Measurements from ENCODE around the gene NDUFA6. TPM values are rescaled to one million over a fixed set of nuclear protein-coding genes. Genes with fewer than 3 reads are reported as not detected.
"Not testable (repeated sequence)": the region's sequence is repeated elsewhere in the genome, so short reads cannot be mapped to it uniquely, and the experiment has no call there.

Gene NDUFA6
- polyA plus RNA-seq, 3 donors, result 42.9 to 167 (median 138) TPM

DNA sequence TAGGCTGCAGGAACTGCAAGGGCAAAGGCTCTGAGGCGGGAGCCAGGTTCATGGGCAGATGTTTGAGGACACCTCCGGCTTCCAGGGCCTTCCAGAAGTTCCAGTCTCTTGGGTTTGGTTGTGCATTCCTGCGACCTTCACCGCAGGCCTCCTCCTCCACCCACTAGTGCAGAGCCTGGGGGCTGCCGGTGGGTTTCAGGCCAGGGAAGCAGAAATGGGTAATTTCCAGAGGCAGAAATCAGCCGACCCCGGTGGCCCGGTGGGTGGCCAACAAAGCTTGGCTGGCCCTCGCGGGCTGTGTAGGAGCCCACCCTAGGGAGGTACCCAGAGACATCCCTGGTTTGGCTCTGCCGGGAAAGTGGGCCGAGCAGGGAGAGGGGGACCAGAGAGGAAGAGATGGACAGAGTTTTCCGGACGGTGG is 16.9 kb downstream of the NDUFA6 start:
- intact Hi-C loops (cut with micrococcal nuclease), result loop anchor here (5.0 kb wide), 1 partner anchor 76 kb away; the partner anchor contains the start of gene WBP2NL (in 2 of the 2)
- H3K36me3 ChIP-seq (replicated peaks in 1 of 2; ENCODE audit: control insufficient read depth in 1 of 2, insufficient read depth in 2 of 2, low read length in 2 of 2), result peaks cover under 1 to 22% of the 10 kb centered on the region in 2 donors
- peak overlapping the region; percentile 79 for H3K9ac ChIP-seq (ENCODE audit: insufficient read depth, low read length, poor library complexity, severe bottlenecking)
- DNase-seq, result no peak
- no peaks in the 10 kb centered on the region for H3K27me3 ChIP-seq (ENCODE audit: control insufficient read depth in 2 of 2, insufficient read depth in 2 of 2, low read length in 2 of 2)
- Mint-ChIP-seq H3K36me3 (peaks cover 6 to 17% of the 10 kb centered on the region in 2 donors), H3K4me1 (peaks cover 59% of the 10 kb centered on the region), H3K4me3 (peak overlapping the region; percentile 77 to 88), H3K9me3 (peaks cover 0 to 2% (median 0%) of the 10 kb centered on the region in 7 donors), H3K27ac (peak overlapping the region in 6 of 7 donors; percentile 2 to 86 (median 49)), H3K27me3 (ENCODE audit: low read depth in 3 of 3) (peaks cover 0 to 3% (median 0%) of the 10 kb centered on the region in 3 donors)
- TF ChIP-seq, protein P1, sequence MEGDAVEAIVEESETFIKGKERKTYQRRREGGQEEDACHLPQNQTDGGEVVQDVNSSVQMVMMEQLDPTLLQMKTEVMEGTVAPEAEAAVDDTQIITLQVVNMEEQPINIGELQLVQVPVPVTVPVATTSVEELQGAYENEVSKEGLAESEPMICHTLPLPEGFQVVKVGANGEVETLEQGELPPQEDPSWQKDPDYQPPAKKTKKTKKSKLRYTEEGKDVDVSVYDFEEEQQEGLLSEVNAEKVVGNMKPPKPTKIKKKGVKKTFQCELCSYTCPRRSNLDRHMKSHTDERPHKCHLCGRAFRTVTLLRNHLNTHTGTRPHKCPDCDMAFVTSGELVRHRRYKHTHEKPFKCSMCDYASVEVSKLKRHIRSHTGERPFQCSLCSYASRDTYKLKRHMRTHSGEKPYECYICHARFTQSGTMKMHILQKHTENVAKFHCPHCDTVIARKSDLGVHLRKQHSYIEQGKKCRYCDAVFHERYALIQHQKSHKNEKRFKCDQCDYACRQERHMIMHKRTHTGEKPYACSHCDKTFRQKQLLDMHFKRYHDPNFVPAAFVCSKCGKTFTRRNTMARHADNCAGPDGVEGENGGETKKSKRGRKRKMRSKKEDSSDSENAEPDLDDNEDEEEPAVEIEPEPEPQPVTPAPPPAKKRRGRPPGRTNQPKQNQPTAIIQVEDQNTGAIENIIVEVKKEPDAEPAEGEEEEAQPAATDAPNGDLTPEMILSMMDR (IDR thresholded peaks at IDR 0.05), result no peak
- H3K4me3 ChIP-seq (replicated peaks in 1 of 3; ENCODE audit: low read depth in 2 of 3, low read length in 3 of 3), result peak overlapping the region; percentile 50 to 75 (median 52)
- peak overlapping the region in 1 of 2 donors; percentile 77 for H3K27ac ChIP-seq (ENCODE audit: low read depth in 1 of 2, low read length in 2 of 2)
- H3K9me3 ChIP-seq (replicated peaks in 1 of 2; ENCODE audit: control insufficient read depth in 1 of 2, insufficient read depth in 1 of 2, low read length in 2 of 2), result no peaks in the 10 kb centered on the region
- H3K4me2 ChIP-seq (replicated peaks; ENCODE audit: extremely low read depth, low read length, poor library complexity, severe bottlenecking), result peak overlapping the region; percentile 84
- H3K79me2 ChIP-seq (ENCODE audit: insufficient read depth, low read length), result peaks cover 27% of the 10 kb centered on the region
- H4K20me1 ChIP-seq (ENCODE audit: insufficient read depth, low read length), result peaks cover 12% of the 10 kb centered on the region
- peak overlapping the region; percentile 93 for H2AFZ ChIP-seq (ENCODE audit: insufficient read depth, low read depth, low read length, poor library complexity, severe bottlenecking)
- peaks cover 52 to 80% of the 10 kb centered on the region in 2 donors for H3K4me1 ChIP-seq (ENCODE audit: control insufficient read depth in 1 of 2, insufficient read depth in 2 of 2, low read length in 2 of 2)
- 77% methylated on average over 12 of the region's 14 CpGs for WGBS (ENCODE audit: insufficient coverage)

DNA sequence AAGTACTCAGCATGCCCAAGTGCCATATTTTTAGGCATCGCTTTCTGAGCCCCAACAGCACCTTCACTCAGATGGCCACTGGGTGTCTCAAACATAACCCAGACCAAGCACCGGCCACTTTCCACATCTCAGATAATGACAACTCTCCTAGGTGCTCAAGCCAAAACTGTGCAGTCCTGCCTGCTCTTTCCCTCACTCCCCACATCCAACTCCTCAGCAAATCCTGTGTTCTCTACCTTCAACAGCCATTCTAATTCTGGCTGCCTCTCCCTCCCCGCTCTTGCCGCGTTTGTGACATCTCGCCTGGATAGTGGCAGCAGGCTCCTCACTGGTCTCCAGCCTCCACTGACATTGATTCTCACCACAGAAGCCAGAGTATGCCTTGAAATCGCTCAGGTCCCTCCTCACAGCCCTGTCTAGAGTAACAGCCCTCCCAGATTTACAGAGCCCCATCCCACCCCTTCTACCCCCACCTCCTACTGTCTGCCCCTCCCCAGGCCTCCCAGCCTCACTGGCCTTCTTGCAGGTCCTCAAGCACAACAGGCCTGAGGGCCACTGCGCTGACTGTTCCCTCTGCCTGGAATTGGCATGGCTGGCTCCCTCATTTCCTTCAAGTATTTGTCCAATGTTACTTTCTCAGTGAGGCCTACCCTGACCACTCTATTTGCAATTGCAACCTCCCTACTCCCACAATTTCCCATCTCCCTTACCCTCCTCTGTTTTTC is 17.8 kb downstream of the NDUFA6 start:
- peaks cover 14 to 22% of the 10 kb centered on the region in 2 donors for H3K36me3 Mint-ChIP-seq
- H3K27me3 ChIP-seq (ENCODE audit: control insufficient read depth in 2 of 2, insufficient read depth in 2 of 2, low read length in 2 of 2), result no peaks in the 10 kb centered on the region
- H3K4me1 ChIP-seq (ENCODE audit: control insufficient read depth in 1 of 2, insufficient read depth in 2 of 2, low read length in 2 of 2), result peaks cover 52 to 80% of the 10 kb centered on the region in 2 donors
- H3K4me3 Mint-ChIP-seq, result no peak overlapping the region
- H3K27ac Mint-ChIP-seq, result peak overlapping the region in 2 of 7 donors; percentile 1 to 26
- peaks cover 21% of the 10 kb centered on the region for H4K20me1 ChIP-seq (ENCODE audit: insufficient read depth, low read length)
- peaks cover 36% of the 10 kb centered on the region for H3K79me2 ChIP-seq (ENCODE audit: insufficient read depth, low read length)
- H3K27me3 Mint-ChIP-seq (ENCODE audit: low read depth in 3 of 3), result peaks cover 0 to 2% (median 0%) of the 10 kb centered on the region in 3 donors
- peaks cover 0 to 2% (median 0%) of the 10 kb centered on the region in 7 donors for H3K9me3 Mint-ChIP-seq
- intact Hi-C loops (cut with micrococcal nuclease), result loop anchor here (5.0 kb wide), 1 partner anchor 75 kb away; the partner anchor contains the start of gene WBP2NL (in 2 of the 2)
- no peak overlapping the region for H2AFZ ChIP-seq (ENCODE audit: insufficient read depth, low read depth, low read length, poor library complexity, severe bottlenecking)
- H3K4me2 ChIP-seq (replicated peaks; ENCODE audit: extremely low read depth, low read length, poor library complexity, severe bottlenecking), result no peak overlapping the region
- H3K36me3 ChIP-seq (replicated peaks in 1 of 2; ENCODE audit: control insufficient read depth in 1 of 2, insufficient read depth in 2 of 2, low read length in 2 of 2), result peaks cover 9 to 26% of the 10 kb centered on the region in 2 donors
- no peak overlapping the region for H3K9ac ChIP-seq (ENCODE audit: insufficient read depth, low read length, poor library complexity, severe bottlenecking)
- H3K27ac ChIP-seq (ENCODE audit: low read depth in 1 of 2, low read length in 2 of 2), result no peak overlapping the region
- no peak for DNase-seq
- H3K9me3 ChIP-seq (replicated peaks in 1 of 2; ENCODE audit: control insufficient read depth in 1 of 2, insufficient read depth in 1 of 2, low read length in 2 of 2), result no peaks in the 10 kb centered on the region
- H3K4me1 Mint-ChIP-seq, result peaks cover 59% of the 10 kb centered on the region
- TF ChIP-seq, protein P1 (IDR thresholded peaks at IDR 0.05), result no peak
- WGBS (ENCODE audit: insufficient coverage), result 81% methylated on average over 8 of the region's 8 CpGs
- no peak overlapping the region for H3K4me3 ChIP-seq (replicated peaks in 1 of 3; ENCODE audit: low read depth in 2 of 3, low read length in 3 of 3)

DNA sequence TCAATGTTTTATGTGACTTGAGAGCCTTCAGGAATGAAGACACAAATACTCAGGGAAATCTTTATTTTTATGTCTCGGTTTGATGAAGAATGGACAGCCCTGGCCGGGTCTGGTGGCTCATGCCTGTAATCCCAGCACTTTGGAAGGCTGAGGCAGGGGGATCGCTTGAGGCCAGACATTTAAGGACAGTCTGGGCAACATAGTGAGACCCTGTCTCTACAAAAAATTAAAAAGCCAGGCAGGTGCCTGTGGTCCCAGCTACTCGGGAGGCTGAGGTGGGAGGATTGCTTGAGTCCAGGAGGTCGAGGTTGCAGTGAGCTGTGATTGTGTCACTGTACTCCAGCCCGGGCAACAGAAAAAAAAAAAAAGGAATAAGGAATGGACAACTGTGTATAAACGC is 19.1 kb downstream of the NDUFA6 start:
- H3K9me3 ChIP-seq (replicated peaks in 1 of 2; ENCODE audit: control insufficient read depth in 1 of 2, insufficient read depth in 1 of 2, low read length in 2 of 2); H3K9ac ChIP-seq (ENCODE audit: insufficient read depth, low read length, poor library complexity, severe bottlenecking); H3K27me3 Mint-ChIP-seq (ENCODE audit: low read depth in 3 of 3); H2AFZ ChIP-seq (ENCODE audit: insufficient read depth, low read depth, low read length, poor library complexity, severe bottlenecking); DNase-seq; H3K27me3 ChIP-seq (ENCODE audit: control insufficient read depth in 2 of 2, insufficient read depth in 2 of 2, low read length in 2 of 2); H3K9me3 Mint-ChIP-seq: not testable (repeated sequence)
- Mint-ChIP-seq H3K4me3 (peak overlapping the region; percentile 87 to 91), H3K27ac (peak overlapping the region; percentile 91 to 98 (median 96)), H3K4me1 (peaks cover 64% of the 10 kb centered on the region), H3K36me3 (peaks cover 24 to 26% of the 10 kb centered on the region in 2 donors)
- peak overlapping the region in 2 of 3 experiments; percentile 74 to 81 for H3K4me3 ChIP-seq (replicated peaks in 1 of 3; ENCODE audit: low read depth in 2 of 3, low read length in 3 of 3)
- H3K4me1 ChIP-seq (ENCODE audit: control insufficient read depth in 1 of 2, insufficient read depth in 2 of 2, low read length in 2 of 2), result peaks cover 52 to 76% of the 10 kb centered on the region in 2 donors
- peak overlapping the region; percentile 87 for H3K27ac ChIP-seq (ENCODE audit: low read depth in 1 of 2, low read length in 2 of 2)
- 75% methylated on average over 7 of the region's 7 CpGs for WGBS (ENCODE audit: insufficient coverage)
- peaks cover 21 to 26% of the 10 kb centered on the region in 2 donors for H3K36me3 ChIP-seq (replicated peaks in 1 of 2; ENCODE audit: control insufficient read depth in 1 of 2, insufficient read depth in 2 of 2, low read length in 2 of 2)
- peak overlapping the region; percentile 77 for H3K4me2 ChIP-seq (replicated peaks; ENCODE audit: extremely low read depth, low read length, poor library complexity, severe bottlenecking)
- intact Hi-C loops (cut with micrococcal nuclease), result loop anchor here (5.0 kb wide), 1 partner anchor 74 kb away; the partner anchor contains the start of gene WBP2NL (in 2 of the 2)
- H3K79me2 ChIP-seq (ENCODE audit: insufficient read depth, low read length), result peaks cover 49% of the 10 kb centered on the region
- peaks cover 33% of the 10 kb centered on the region for H4K20me1 ChIP-seq (ENCODE audit: insufficient read depth, low read length)
